GM18502 (cell line): ENCODE measurements around the gene MFSD2A.
A peak's percentile ranks its signal among the peaks of the same experiment; 100 is the strongest.
"Not testable (repeated sequence)": the region's sequence is repeated elsewhere in the genome, so short reads cannot be mapped to it uniquely, and the experiment has no call there.

Experiments used
- ATAC-seq: cut with Tn5 transposase; IDR thresholded peaks from one replicate; pipeline ENCODE4 v1.9.1; 2021; ENCODE audit warnings: mild to moderate bottlenecking; ENCODE audit not compliant: unreplicated experiment, poor library complexity

MFSD2A gene

DNA sequence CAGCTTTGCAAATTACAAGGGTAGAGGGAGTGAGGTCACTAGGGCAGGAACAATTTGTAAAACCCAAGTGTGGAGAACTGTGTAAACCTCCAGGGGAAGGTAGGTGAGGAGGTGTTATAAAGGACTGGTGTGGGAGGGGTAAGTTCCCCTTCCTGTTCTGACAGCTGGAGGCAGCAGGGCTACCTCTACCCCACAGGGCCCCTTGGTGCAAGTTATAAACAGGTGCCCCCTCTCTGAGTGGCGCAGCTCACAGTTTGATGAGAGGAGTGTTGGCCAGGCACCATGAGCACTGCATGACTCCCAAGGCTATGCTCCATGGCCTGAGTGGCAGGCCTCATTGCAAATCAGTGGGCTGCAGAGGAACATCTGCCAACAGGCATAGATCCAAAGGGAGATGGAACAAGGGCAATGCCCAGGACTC lies 41.0 kb downstream of the MFSD2A start:
- ATAC-seq = peak; percentile 88

DNA sequence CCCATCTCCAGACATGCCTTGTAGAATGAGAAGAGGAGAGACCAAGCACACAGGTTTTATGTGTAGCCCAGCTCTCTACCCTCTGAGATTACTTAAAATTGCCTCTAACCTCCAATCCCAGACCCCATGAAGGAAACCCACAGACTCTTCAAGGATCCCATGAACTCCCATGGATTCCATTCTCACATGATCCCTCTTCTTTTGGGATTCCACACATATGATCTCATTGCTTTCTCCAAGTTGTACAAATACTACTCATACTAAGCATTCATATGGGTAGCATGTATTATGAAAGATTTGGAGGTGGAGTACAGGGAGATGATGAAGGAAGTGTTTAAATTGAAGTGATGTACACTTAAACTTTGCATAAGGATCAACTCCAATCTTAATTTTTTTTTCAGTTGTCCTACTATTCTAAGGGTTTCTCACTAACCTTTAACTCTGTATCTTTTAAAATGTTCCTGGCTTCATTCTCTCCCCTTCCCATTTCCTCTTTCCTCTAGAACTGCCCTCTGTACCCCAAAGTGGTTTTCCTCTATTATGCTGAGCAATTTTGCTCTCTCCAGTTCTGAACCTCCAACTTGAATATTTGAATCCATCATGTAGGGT lies 41.6 kb downstream of the MFSD2A start:
- ATAC-seq = no peak

DNA sequence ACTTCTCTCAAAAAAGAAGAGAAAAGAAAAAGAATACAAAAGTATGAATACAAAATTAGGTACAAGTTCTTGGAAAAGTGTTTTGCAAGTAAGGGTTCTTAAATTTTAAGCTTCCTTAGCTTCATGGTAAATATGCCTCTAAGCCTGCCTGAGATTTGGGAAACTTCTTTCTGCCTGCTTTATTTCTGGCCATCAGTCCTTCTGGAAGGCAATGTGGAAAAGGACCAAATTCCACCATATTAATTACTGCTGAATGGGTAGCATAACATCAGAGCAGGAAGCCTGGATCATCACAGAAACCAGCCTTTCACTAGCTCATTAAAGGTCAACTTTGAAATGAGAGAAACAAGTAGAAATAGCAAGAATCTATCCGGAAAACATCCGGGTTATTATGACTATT lies 46.5 kb downstream of the MFSD2A start:
- ATAC-seq = no peak

DNA sequence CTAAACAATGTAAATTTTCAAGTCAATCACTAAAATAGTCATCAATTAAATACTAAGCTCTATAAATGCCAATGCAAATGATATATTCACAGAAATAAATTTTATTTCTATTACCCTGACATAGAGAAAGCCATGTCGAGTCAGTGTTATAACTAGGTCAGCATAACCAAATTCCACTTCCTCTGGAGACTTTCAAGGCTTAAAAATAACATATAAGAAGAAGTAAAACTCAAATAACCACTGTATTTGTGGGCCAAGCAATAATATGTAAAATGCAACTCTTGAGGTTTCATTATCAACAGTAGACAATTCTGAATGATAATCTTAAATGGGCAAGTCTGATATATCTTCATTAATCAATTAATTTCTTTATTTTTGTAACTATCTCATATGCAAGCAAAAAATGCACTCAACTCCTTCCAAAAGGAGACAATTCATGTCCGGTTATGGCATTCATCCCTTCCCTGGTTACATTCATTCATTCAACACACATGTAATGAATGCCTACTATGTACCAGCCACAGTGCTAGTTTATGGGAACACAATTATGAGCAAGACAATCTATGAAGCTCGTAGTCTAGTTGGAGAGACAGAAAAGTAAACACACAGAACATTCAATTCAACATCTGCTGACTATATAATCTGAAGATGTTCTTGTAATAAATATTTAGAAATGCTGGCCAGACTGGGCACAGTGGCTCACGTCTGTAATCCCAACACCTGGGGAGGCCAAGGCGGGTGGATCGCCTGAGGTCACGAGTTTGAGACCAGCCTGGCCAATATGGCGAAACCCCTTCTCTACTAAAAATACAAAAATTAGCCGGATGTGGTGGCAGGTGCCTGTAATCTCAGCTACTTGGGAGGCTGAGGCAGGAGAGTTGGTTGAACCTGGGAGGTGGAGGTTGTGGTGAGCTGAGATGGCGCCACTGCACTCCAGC lies 48.5 kb downstream of the MFSD2A start:
- no peak for ATAC-seq

DNA sequence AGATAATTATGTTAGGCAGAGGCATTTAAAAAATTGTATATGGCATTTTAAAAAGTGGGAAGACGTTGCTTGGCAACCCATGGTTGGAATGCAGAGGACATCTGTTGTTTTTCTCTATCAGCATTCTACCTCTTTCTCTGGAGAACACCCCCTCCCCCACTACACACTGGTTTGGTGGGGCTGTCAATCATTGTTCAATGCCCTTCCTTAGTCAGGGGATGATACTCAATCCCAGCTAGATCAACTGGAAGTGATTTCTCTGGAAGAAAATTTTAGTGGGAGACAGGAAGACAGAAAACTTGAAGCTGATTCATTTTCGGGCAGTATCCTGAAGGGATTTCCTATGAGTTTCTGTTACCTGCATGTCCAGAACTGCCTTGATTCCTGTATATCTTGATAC lies 49.9 kb downstream of the MFSD2A start:
- no peak for ATAC-seq

DNA sequence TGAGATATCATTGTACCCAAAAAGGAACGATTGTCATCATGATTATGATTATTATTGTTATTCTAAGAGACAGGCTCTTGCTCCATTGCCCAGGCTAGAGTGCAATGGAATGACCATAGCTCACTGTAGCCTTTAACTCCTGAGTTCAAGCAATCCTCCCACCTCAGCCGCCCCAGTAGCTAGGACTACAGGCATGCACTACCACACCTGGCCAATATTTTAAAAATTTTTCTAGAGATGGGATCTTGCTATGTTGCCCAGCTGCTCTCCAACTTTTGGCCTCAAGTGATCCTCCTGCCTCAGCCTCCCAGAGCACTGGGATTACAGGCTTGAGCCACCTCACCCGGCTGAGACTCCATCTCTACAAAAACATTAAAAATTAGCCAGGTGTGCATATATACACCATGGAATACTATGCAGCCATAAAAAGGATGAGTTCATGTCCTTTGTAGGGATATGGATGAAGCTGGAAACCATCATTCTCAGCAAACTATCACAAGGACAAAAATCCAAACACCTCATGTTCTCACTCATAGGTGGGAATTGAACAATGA lies 52.6 kb downstream of the MFSD2A start:
- not testable (repeated sequence) for ATAC-seq

DNA sequence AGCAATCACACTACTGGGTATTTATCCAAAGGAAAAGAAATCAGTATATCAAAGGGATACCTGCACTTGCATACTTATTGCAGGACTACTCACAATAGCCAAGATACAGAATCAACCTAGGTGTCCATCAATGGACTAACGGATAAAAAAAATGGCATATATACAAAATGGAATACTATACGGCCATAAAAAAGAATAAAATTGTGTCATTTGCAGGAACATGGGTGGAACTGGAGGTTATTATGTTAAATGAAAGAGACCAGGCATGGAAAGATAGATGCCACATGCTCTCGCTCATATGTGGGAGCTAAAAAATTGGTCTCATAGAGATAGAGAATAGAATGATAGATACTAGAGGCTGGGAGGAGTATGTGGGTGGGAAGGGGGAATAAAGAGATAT lies 56.3 kb downstream of the MFSD2A start:
- no peak for ATAC-seq

DNA sequence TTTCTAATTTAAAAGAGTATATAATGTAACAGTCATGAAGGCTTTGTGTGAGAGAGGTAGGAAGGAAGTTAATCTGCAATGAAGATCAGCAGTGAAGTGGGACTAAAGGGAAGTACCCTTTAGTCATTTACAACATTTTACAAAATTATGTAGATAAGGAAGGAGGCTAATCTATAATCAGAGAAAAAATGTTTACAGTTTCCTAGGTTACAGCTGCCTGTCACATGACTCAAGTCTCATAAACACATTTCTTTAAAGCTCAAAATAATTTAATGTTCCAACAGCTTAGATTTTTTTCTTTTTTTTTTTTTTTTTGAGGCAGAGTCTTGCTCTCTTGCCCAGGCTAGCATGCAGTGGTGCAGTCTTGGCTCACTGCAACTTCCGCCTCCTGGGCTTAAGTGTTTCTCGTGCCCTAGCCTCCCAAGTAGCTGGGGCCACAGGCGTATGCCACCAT lies 59.3 kb downstream of the MFSD2A start:
- ATAC-seq = no peak

DNA sequence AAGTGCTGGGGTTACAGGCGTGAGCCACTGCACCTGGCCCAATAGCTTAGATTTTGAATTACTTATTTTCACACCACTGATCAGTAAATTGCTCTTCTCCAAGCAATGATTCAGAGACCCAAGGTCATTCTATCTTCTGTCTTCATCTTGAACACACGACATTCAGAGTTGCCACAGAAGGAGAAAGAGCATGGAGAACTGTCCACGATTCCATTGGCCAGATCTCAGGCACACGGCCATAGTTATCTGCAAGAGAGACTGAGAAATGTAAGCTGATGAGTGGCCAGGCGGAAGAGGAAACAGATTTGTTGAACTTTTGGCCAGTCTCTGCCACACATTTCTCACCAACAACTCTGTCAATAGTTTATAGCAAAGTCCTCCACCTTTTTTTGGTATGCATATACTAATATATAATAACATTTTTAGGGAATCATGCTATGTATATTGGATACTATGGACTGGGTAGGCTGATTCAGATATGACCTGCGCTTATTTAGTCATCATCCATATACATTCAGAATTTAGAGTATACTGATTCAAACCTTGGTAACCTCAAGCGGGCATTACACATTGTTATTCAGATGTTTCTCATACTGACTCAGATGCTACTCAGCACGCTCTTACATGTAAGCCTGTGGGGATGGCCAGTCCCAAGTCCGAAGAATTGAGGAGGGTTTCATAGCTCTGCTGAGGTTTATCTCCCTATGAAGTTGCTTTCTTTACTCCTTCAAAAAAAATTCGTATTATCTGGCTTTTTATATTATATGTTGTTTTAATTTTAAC lies 60.1 kb downstream of the MFSD2A start:
- ATAC-seq = no peak

DNA sequence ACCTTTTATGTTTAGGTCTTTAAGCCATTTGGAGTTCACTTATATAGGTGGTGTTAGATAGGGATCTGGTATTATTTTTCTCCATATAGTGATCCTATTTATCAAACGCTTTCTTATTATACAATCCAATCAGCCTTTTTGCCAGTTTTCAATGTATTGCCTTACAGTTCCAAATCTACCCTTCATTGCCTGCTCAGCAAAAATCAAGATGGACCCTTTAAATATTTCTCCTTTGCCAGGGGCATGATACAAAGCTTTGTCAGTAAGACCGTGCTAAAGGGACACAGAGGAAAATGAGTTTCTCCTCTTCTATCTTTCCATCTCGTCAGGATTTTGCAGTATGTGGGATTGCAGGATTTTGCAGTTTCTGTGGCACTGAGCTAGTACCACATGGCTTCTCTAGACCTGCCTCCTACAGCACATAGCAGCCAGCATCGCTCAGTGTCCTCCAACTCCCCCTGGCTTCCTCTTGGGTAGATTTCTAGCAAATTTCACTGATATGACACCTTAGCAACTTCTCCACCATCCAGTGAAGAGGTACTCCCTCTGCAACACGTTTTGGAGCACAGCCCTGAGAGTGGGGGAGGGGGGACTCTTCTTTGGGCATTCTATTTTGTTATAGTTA lies 63.1 kb downstream of the MFSD2A start:
- no peak for ATAC-seq
